Stomach (tissue), 9 donors: ENCODE measurements around the gene AFDN. TPM values are rescaled to one million over a fixed set of nuclear protein-coding genes. Genes with fewer than 3 reads are reported as not detected.
"Not testable (repeated sequence)": the region's sequence is repeated elsewhere in the genome, so short reads cannot be mapped to it uniquely, and the experiment has no call there.

ENCODE experiments used
- DNase-seq, 2 donors: peaks; one replicate each; pipeline versions ENCODE4 v3.0.0 to v3.0.0-alpha.2; 2013 to 2019
- H3K27ac ChIP-seq, 5 donors: fragments of 200-600 bp in 4 of 5; sonication (generic) in 4 of 5; one replicate each; pipeline ENCODE4 v1.5.1; 2013 to 2019; ENCODE audit warnings: mild to moderate bottlenecking in 1 of 5, moderate library complexity in 1 of 5
- H3K27me3 ChIP-seq, 3 donors: fragments of 200-600 bp; sonication (generic); one replicate each; pipeline ENCODE4 v1.5.1; 2017 to 2019; ENCODE audit warnings: mixed run types in 1 of 3
- H3K36me3 ChIP-seq, 4 donors: fragments of 200-600 bp; sonication (generic); 1 replicate in 3 of 4; 2 replicates in 1 of 4; pipeline ENCODE4 v1.5.1; 2016 to 2019
- H3K4me1 ChIP-seq, 4 donors: fragments of 200-600 bp; sonication (generic); one replicate each; pipeline ENCODE4 v1.5.1; 2016 to 2019
- H3K4me3 ChIP-seq, 4 donors: fragments of 200-600 bp; sonication (generic) in 3 of 4; one replicate each; pipeline ENCODE4 v1.5.1; 2016 to 2019; ENCODE audit warnings: mild to moderate bottlenecking in 1 of 4
- H3K9me3 ChIP-seq, 4 donors: fragments of 200-600 bp; sonication (generic); one replicate each; pipeline ENCODE4 v1.5.1; 2016 to 2019
- EP300 ChIP-seq: sonication (generic); formaldehyde crosslinking; IDR thresholded peaks from one replicate; pipeline ENCODE4 v1.6.1; 2017; ENCODE audit warnings: antibody characterized with exemption
- POLR2A ChIP-seq, 4 donors: fragments of 450-650 bp; IDR thresholded peaks; one replicate each; pipeline ENCODE4 v1.6.1; 2016; ENCODE audit warnings: antibody characterized with exemption in 4 of 4, control low read depth in 2 of 4, mild to moderate bottlenecking in 1 of 4, moderate library complexity in 1 of 4
- POLR2AphosphoS5 ChIP-seq, 3 donors: sonication (generic); formaldehyde crosslinking; IDR thresholded peaks; one replicate each; pipeline ENCODE4 v1.6.1; 2016; ENCODE audit warnings: antibody characterized with exemption in 3 of 3
- WGBS, 5 donors: extraction: QIAGEN DNeasy Blood & Tissue Kit in 3 of 5; methylation state at CpG; one replicate each; pipeline versions ENCODE4 v1.1.5 to v1.1.7; 2013 to 2018; 5-methylcytosine and 5-hydroxymethylcytosine counted together
- intact Hi-C: fragments of 100-400 bp; cut with DNase I; formaldehyde crosslinking; loops from one replicate; pipeline ENCODE4 v1.15.1; 2023; ENCODE audit warnings: low total_unique reads
- polyA plus RNA-seq, 3 donors: library from polyadenylated mRNA; stranded (reverse); fragments of 200-250 nt; gene quantifications; one replicate each; pipeline ENCODE4 v1.2.3, GENCODE V29; 2013
- total RNA-seq, 5 donors: library from RNA; depleted of rRNA; stranded (reverse); fragments of >200 nt; gene quantifications; one replicate each; pipeline versions ENCODE4 v1.1.0 to v1.2.3, GENCODE V29; 2014 to 2016
- TF ChIP-seq, protein P1 (sequence below), 7 experiments: fragments of 450-650 bp in 4 of 7; fragments of 200-600 bp in 3 of 7; sonication (generic) in 3 of 7; IDR thresholded peaks; one replicate each; pipeline ENCODE4 v1.5.1; 2016 to 2019; ENCODE audit warnings: antibody characterized with exemption in 7 of 7, control low read depth in 2 of 7, mild to moderate bottlenecking in 1 of 7
- donor health status: healthy with polysubstance abuse.
- donor health status: Bipolar disorder and iron deficiency.
- donor health status: healthy.

AFDN gene
- total and polyA plus RNA-seq, 8 donors = 24.8 to 521 (median 114) TPM

DNA sequence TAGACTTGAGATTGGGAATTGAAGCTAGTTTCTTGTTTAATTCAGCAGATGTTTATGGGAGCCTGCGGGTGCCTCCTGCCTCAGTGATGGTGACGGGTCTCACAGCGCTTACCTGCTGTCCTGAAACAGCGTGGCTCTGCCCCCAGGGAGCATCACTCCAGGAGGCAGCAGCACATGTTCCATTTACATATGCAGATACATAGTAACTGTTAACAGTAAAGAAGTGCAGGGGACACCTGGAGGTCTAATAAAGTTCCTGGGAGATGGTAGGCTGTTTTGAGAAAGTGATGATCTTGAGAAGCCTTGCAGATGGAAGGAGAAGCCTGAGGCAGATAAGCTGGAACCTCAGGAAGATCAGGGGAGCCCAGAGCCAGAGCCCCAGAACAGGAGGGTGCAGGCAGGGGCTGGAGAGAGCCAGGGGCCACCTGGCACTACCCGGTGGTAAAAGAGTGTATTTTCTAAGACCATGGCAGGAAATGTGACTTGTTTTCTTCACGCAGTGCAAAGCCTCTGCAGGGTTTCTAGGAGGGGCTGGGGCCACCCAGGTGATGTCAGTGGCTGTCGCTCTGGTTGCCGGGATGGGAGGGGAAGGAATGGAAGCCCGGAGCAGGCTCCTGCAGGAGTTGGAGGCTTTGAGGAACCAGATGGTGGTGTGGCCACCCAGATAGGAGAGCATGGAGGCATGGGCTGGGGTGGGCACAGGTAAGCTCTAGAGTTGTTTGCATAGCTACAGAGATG is 146.6 kb downstream of the AFDN start:
- Histone ChIP-seq H3K27me3 (no peaks in the 10 kb centered on the region), H3K4me3 (no peak overlapping the region), H3K27ac (no peak overlapping the region), H3K9me3 (no peaks in the 10 kb centered on the region), H3K4me1 (peaks cover 0 to 30% (median 13%) of the 10 kb centered on the region in 4 donors), H3K36me3 (peaks cover 11 to 33% (median 27%) of the 10 kb centered on the region in 4 donors)
- no peak for DNase-seq
- TF ChIP-seq POLR2A (IDR thresholded peaks at IDR 0.05) = no peak
- no peak for TF ChIP-seq POLR2AphosphoS5 (IDR thresholded peaks at IDR 0.05)
- no peak for TF ChIP-seq EP300
- TF ChIP-seq, protein P1, sequence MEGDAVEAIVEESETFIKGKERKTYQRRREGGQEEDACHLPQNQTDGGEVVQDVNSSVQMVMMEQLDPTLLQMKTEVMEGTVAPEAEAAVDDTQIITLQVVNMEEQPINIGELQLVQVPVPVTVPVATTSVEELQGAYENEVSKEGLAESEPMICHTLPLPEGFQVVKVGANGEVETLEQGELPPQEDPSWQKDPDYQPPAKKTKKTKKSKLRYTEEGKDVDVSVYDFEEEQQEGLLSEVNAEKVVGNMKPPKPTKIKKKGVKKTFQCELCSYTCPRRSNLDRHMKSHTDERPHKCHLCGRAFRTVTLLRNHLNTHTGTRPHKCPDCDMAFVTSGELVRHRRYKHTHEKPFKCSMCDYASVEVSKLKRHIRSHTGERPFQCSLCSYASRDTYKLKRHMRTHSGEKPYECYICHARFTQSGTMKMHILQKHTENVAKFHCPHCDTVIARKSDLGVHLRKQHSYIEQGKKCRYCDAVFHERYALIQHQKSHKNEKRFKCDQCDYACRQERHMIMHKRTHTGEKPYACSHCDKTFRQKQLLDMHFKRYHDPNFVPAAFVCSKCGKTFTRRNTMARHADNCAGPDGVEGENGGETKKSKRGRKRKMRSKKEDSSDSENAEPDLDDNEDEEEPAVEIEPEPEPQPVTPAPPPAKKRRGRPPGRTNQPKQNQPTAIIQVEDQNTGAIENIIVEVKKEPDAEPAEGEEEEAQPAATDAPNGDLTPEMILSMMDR (IDR thresholded peaks at IDR 0.05) = no peak
- WGBS, 5 donors = 67 to 83% (median 76%) methylated on average over 9 of the region's 9 CpGs
- intact Hi-C loops = no loop called here

DNA sequence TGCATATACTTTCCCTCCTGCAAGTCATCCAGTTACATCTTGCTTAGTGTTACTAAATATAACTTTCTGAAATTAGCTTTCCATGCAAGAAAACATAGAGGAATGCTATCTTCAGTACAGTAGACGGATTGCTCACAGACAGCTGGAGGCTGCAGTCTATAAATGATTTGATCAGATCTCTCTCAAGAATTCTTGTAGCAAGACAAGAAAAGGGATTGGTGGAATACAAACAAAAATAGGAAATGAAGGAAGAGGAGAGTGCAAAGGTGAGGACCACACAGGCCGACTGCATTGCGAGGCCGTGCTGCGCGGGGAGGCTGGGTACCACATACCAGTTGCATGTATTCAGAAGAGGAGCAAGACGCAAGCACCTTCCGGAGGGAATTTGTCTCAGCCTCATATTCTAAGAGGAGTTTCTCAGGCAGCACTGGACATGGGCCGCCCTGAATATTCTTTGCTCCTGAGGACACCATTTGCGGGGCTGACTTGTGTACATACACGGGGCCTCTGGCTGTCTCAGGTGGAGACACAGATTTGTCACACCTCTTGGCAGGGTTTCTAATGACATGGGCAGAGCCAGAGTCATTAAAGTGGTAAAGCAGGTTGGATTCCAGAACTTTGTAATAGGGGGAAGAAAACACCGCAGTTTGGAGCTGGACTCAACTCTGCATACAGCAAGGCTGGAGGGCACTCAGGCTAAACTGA is 148.1 kb downstream of the AFDN start:
- Histone ChIP-seq H3K36me3 (peaks cover 3 to 19% (median 13%) of the 10 kb centered on the region in 4 donors), H3K27me3 (no peaks in the 10 kb centered on the region), H3K4me3 (no peak overlapping the region), H3K9me3 (no peaks in the 10 kb centered on the region), H3K27ac (peak overlapping the region in 2 of 5 donors; percentile 24 to 32), H3K4me1 (peaks cover 0 to 30% (median 13%) of the 10 kb centered on the region in 4 donors)
- 44 to 63% (median 59%) methylated on average over 12 of the region's 12 CpGs for WGBS, 5 donors
- intact Hi-C loops = no loop called here
- TF ChIP-seq, protein P1 (IDR thresholded peaks at IDR 0.05) = no peak
- TF ChIP-seq POLR2A (IDR thresholded peaks at IDR 0.05) (no peak), EP300 (no peak)
- DNase-seq = no peak

DNA sequence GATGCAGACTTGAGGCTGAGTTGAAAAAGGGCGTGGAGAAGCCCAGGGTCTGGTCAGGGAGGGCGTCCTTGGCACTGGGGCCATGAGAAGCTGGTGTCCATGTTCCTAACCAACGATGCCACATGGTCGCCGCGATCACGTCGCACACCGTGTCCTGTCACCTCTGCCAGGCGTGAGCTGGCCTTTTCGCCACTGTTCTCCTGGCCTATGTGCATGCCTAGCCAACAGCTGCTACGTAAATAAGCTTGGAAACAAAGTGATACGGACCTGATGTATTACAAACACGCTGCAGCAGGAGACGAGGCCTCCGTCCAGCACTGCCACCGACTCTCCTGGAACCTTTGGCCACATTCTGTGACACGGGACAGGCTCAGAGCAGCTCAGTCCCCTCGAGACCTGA is 148.7 kb downstream of the AFDN start:
- 46 to 78% (median 59%) methylated on average over 19 of the region's 19 CpGs for WGBS, 5 donors

DNA sequence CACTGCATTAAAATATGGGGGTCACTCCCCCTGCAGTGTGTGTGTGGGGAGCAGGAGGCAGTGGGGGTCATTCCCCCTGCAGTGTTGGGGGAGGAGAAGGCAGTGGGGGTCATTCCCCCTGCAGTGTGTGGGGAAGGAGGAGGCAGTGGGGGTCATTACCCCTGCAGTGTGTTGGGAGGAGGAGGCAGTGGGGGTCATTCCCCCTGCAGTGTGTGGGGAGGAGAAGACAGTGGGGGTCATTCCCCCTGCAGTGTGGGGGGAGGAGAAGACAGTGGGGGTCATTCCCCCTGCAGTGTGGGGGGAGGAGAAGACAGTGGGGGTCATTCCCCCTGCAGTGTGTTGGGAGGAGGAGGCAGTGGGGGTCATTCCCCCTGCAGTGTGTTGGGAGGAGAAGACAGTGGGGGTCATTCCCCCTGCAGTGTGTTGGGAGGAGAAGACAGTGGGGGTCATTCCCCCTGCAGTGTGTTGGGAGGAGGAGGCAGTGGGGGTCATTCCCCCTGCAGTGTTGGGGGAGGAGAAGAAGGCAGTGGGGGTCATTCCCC is 149.5 kb downstream of the AFDN start:
- DNase-seq, intact Hi-C loops, H3K27me3 ChIP-seq, H3K9me3 ChIP-seq, H3K4me3 ChIP-seq, H3K27ac ChIP-seq, H3K36me3 ChIP-seq: not testable (repeated sequence)
- peaks cover 0 to 30% (median 13%) of the 10 kb centered on the region in 4 donors for H3K4me1 ChIP-seq

More for the DNA sequence above, 148.7 kb downstream of the AFDN start:
- peaks cover 0 to 13% (median 7%) of the 10 kb centered on the region in 4 donors for H3K36me3 ChIP-seq
- no peak for TF ChIP-seq POLR2A (IDR thresholded peaks at IDR 0.05)
- H3K27ac ChIP-seq = peak overlapping the region in 1 of 5 donors; percentile 32
- H3K9me3 ChIP-seq = no peaks in the 10 kb centered on the region
- H3K4me1 ChIP-seq = peaks cover 0 to 30% (median 13%) of the 10 kb centered on the region in 4 donors
- intact Hi-C loops = no loop called here
- no peak overlapping the region for H3K4me3 ChIP-seq
- DNase-seq = no peak
- H3K27me3 ChIP-seq = no peaks in the 10 kb centered on the region

DNA sequence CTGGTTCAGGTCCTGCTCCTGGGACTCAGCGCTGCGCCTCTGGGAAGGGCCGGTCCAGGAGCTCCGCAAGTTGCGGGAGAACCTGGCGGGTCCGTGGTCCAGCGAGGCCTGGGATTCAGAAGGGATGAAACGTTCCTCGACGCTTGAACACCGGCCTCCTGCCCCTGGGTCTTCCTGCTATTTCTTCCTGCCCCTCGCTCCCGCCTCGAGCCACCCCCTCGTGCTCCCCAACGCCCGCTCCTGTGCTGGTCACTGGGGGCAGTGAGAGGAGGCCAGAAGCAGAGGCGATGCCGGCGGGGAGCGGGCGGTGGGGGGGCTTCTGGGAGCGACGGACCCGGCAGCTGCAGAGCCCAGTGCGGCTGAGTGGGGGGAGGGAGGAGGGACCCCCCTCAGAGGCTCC is 150.0 kb downstream of the AFDN start:
- Histone ChIP-seq H3K4me3 (no peak overlapping the region), H3K36me3 (peaks cover 0 to under 1% (median 0%) of the 10 kb centered on the region in 4 donors), H3K9me3 (no peaks in the 10 kb centered on the region), H3K27me3 (no peaks in the 10 kb centered on the region), H3K27ac (no peak overlapping the region), H3K4me1 (peaks cover 0 to 30% (median 11%) of the 10 kb centered on the region in 4 donors)
- intact Hi-C loops = no loop called here
- whole genome bisulfite sequencing, 5 donors = 92 to 98% (median 94%) methylated on average over 16 to 27 of the region's 27 CpGs
- DNase-seq = no peak
- TF ChIP-seq, protein P1 (IDR thresholded peaks at IDR 0.05) = no peak
- TF ChIP-seq POLR2A (IDR thresholded peaks at IDR 0.05) (no peak), POLR2AphosphoS5 (IDR thresholded peaks at IDR 0.05) (no peak), EP300 (no peak)
